Mesendoderm (in vitro differentiated cells): ENCODE data around the gene NNMT.

ENCODE experiments used
- DNase-seq: peaks from one replicate; pipeline ENCODE4 v3.0.0; 2013
- H2AK5ac ChIP-seq: 2 replicates; pipeline ENCODE4 v1.6.1; 2013; ENCODE audit warnings: low read length, inconsistent platforms
- H2BK120ac ChIP-seq: 2 replicates; pipeline ENCODE4 v1.6.1; 2013; ENCODE audit warnings: low read depth, mild to moderate bottlenecking, low read length, moderate library complexity, mixed read lengths
- H2BK15ac ChIP-seq: replicated peaks from 2 replicates; pipeline ENCODE4 v1.6.1; 2013; ENCODE audit warnings: low read depth, mild to moderate bottlenecking, moderate library complexity
- H2BK5ac ChIP-seq: 2 replicates; pipeline ENCODE4 v1.6.1; 2013; ENCODE audit warnings: low read length, inconsistent platforms
- H3K18ac ChIP-seq: 2 replicates; pipeline ENCODE4 v1.6.1; 2013; ENCODE audit warnings: mild to moderate bottlenecking, low read length, mixed read lengths
- H3K23ac ChIP-seq: one replicate; pipeline ENCODE4 v1.6.1; 2013; ENCODE audit warnings: low read length
- H3K27ac ChIP-seq: 2 replicates; pipeline ENCODE4 v1.5.1; 2013; ENCODE audit warnings: low read depth, mild to moderate bottlenecking, inconsistent platforms, low read length, moderate library complexity
- H3K27me3 ChIP-seq: 2 replicates; pipeline ENCODE4 v1.6.1; 2013; ENCODE audit warnings: low read length, control low read depth, mild to moderate bottlenecking, inconsistent platforms; ENCODE audit not compliant: insufficient read depth, poor library complexity
- H3K36me3 ChIP-seq: 2 replicates; pipeline ENCODE4 v1.6.1; 2013; ENCODE audit warnings: low read length, inconsistent platforms; ENCODE audit not compliant: control insufficient read depth, insufficient read depth
- H3K4ac ChIP-seq: one replicate; pipeline ENCODE4 v1.6.1; 2013; ENCODE audit warnings: low read depth, mild to moderate bottlenecking, low read length, moderate library complexity
- H3K4me1 ChIP-seq: 2 replicates; pipeline ENCODE4 v1.6.1; 2013; ENCODE audit warnings: low read depth, low read length, inconsistent platforms; ENCODE audit not compliant: control insufficient read depth
- H3K4me2 ChIP-seq: 2 replicates; pipeline ENCODE4 v1.6.1; 2013; ENCODE audit warnings: low read length
- H3K4me3 ChIP-seq: 2 replicates; pipeline ENCODE4 v1.5.1; 2013; ENCODE audit warnings: mild to moderate bottlenecking, low read length
- H3K56ac ChIP-seq: one replicate; pipeline ENCODE4 v1.6.1; 2013; ENCODE audit warnings: low read length
- H3K79me1 ChIP-seq: 2 replicates; pipeline ENCODE4 v1.6.1; 2013; ENCODE audit warnings: low read length, inconsistent platforms
- H3K79me2 ChIP-seq: 2 replicates; pipeline ENCODE4 v1.6.1; 2013; ENCODE audit warnings: mild to moderate bottlenecking, low read length; ENCODE audit not compliant: control insufficient read depth, insufficient read depth
- H3K9ac ChIP-seq: 2 replicates; pipeline ENCODE4 v1.6.1; 2013; ENCODE audit warnings: low read length, inconsistent platforms
- H4K5ac ChIP-seq: one replicate; pipeline ENCODE4 v1.6.1; 2013; ENCODE audit warnings: low read length
- H4K8ac ChIP-seq: one replicate; pipeline ENCODE4 v1.6.1; 2013; ENCODE audit warnings: low read depth, mild to moderate bottlenecking, control low read depth, low read length, moderate library complexity
- WGBS: extraction: QIAGEN DNeasy Blood & Tissue Kit; methylation state at CpG from one replicate; pipeline ENCODE4 v1.1.7; 2013; ENCODE audit warnings: low lambda C conversion rate, missing lambda C conversion rate; ENCODE audit not compliant: insufficient coverage; ENCODE audit errors: extremely low coverage; 5-methylcytosine and 5-hydroxymethylcytosine counted together

NNMT gene

GRCh38 chr11:114359342-114359741 lies 63.1 kb downstream of the NNMT start:
- H3K79me2 ChIP-seq: no peaks in the 10 kb centered on the region

GRCh38 chr11:114362326-114362725 lies 66.1 kb downstream of the NNMT start:
- no peak overlapping the region for H3K56ac ChIP-seq
- no peak overlapping the region for H3K23ac ChIP-seq
- DNase-seq: no peak
- H3K4me1 ChIP-seq: no peaks in the 10 kb centered on the region
- no peaks in the 10 kb centered on the region for H3K36me3 ChIP-seq
- no peak overlapping the region for H2BK5ac ChIP-seq
- no peak overlapping the region for H2BK120ac ChIP-seq
- H3K79me1 ChIP-seq: no peaks in the 10 kb centered on the region
- H3K27me3 ChIP-seq: no peaks in the 10 kb centered on the region
- H3K4me3 ChIP-seq: no peak overlapping the region
- H3K4ac ChIP-seq: no peak overlapping the region
- no peak overlapping the region for H4K8ac ChIP-seq
- H2BK15ac ChIP-seq: no peak overlapping the region
- no peak overlapping the region for H3K27ac ChIP-seq
- H3K4me2 ChIP-seq: no peak overlapping the region
- H3K18ac ChIP-seq: no peak overlapping the region
- H4K5ac ChIP-seq: no peak overlapping the region
- no peak overlapping the region for H2AK5ac ChIP-seq
- no peaks in the 10 kb centered on the region for H3K79me2 ChIP-seq
- no peak overlapping the region for H3K9ac ChIP-seq
- whole genome bisulfite sequencing: no CpG with 5 or more reads among the region's 4 CpGs

More at GRCh38 chr11:114359342-114359741, 63.1 kb downstream of the NNMT start:
- no peak overlapping the region for H3K56ac ChIP-seq
- no peaks in the 10 kb centered on the region for H3K79me1 ChIP-seq
- no peak overlapping the region for H2BK120ac ChIP-seq
- no peak overlapping the region for H4K5ac ChIP-seq
- H3K36me3 ChIP-seq: no peaks in the 10 kb centered on the region
- no peak overlapping the region for H3K18ac ChIP-seq
- no peak overlapping the region for H3K23ac ChIP-seq
- no peak overlapping the region for H4K8ac ChIP-seq
- H3K27ac ChIP-seq: no peak overlapping the region
- H3K27me3 ChIP-seq: no peaks in the 10 kb centered on the region
- no peak for DNase-seq
- H2BK15ac ChIP-seq: no peak overlapping the region
- H3K4me3 ChIP-seq: no peak overlapping the region
- no peak overlapping the region for H3K9ac ChIP-seq
- H3K4me2 ChIP-seq: no peak overlapping the region
- H3K4ac ChIP-seq: no peak overlapping the region
- H3K4me1 ChIP-seq: no peaks in the 10 kb centered on the region
- no peak overlapping the region for H2AK5ac ChIP-seq
- H2BK5ac ChIP-seq: no peak overlapping the region

DNA sequence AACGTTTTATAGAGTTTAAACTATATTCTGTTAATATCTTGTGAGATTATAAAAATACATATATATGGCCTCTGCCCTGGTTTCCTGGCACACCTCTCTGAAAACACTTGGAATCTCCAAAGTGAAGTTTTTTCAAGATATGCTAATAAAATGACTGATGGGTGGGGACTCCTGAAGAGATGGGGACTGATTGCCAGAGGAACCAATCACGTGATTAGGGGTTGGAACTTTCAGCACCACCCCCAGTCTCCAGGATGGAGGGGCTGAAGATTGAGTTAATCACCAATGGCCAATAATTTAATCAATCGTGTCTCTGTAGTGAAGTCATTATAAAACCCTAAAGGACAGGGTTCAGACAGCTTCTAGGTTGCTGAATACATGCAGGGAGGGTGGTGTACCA lies 66.8 kb downstream of the NNMT start:
- H3K79me1 ChIP-seq: no peaks in the 10 kb centered on the region
- no peak overlapping the region for H3K27ac ChIP-seq
- no peak overlapping the region for H2BK5ac ChIP-seq
- no peak overlapping the region for H2AK5ac ChIP-seq
- H3K18ac ChIP-seq: no peak overlapping the region
- no peaks in the 10 kb centered on the region for H3K27me3 ChIP-seq
- H2BK120ac ChIP-seq: no peak overlapping the region
- H2BK15ac ChIP-seq: no peak overlapping the region
- H4K8ac ChIP-seq: no peak overlapping the region
- DNase-seq: no peak
- no peak overlapping the region for H3K4me2 ChIP-seq
- H3K4ac ChIP-seq: no peak overlapping the region
- H3K56ac ChIP-seq: no peak overlapping the region
- H3K79me2 ChIP-seq: no peaks in the 10 kb centered on the region
- no peaks in the 10 kb centered on the region for H3K36me3 ChIP-seq
- no peak overlapping the region for H3K4me3 ChIP-seq
- H3K23ac ChIP-seq: no peak overlapping the region
- no peak overlapping the region for H4K5ac ChIP-seq
- no peak overlapping the region for H3K9ac ChIP-seq
- H3K4me1 ChIP-seq: no peaks in the 10 kb centered on the region
- WGBS: no CpG with 5 or more reads among the region's 3 CpGs
